Hepatocyte (in vitro differentiated cells): ENCODE measurements around the gene PPEF1. TPM values are rescaled to one million over a fixed set of nuclear protein-coding genes. Genes with fewer than 3 reads are reported as not detected.
"Not testable (repeated sequence)": the region's sequence is repeated elsewhere in the genome, so short reads cannot be mapped to it uniquely, and the experiment has no call there.

Experiments used
- DNase-seq: peaks from one replicate; pipeline ENCODE4 v3.0.0-alpha.2; 2016; ENCODE audit warnings: low spot score
- H2AFZ ChIP-seq: fragments of 200-600 bp; sonication (generic); 2 replicates; pipeline ENCODE4 v1.6.0; 2016; ENCODE audit warnings: antibody characterized with exemption, mild to moderate bottlenecking
- H3K27ac ChIP-seq: fragments of 200-600 bp; sonication (generic); 2 replicates; pipeline ENCODE4 v1.5.1; 2016; ENCODE audit warnings: mild to moderate bottlenecking
- H3K27me3 ChIP-seq: fragments of 200-600 bp; sonication (generic); 2 replicates; pipeline ENCODE4 v1.6.1; 2016
- H3K36me3 ChIP-seq: fragments of 200-600 bp; sonication (generic); replicated peaks from 2 replicates; pipeline ENCODE4 v1.5.1; 2016; ENCODE audit warnings: low read depth; ENCODE audit not compliant: insufficient read depth
- H3K4me1 ChIP-seq: fragments of 200-600 bp; sonication (generic); 2 replicates; pipeline ENCODE4 v1.5.1; 2016; ENCODE audit warnings: mild to moderate bottlenecking, moderate library complexity; ENCODE audit not compliant: insufficient read depth
- H3K4me2 ChIP-seq: fragments of 200-600 bp; sonication (generic); 2 replicates; pipeline ENCODE4 v1.6.0; 2016
- H3K4me3 ChIP-seq: fragments of 200-600 bp; sonication (generic); 2 replicates; pipeline ENCODE4 v1.5.1; 2016; ENCODE audit warnings: mild to moderate bottlenecking
- H3K79me2 ChIP-seq: fragments of 200-600 bp; sonication (generic); 2 replicates; pipeline ENCODE4 v1.6.0; 2017; ENCODE audit warnings: mild to moderate bottlenecking
- H3K9me2 ChIP-seq: fragments of 200-600 bp; sonication (generic); replicated peaks from 2 replicates; pipeline ENCODE4 v1.6.0; 2017; ENCODE audit warnings: mild to moderate bottlenecking; ENCODE audit not compliant: insufficient read depth
- H3K9me3 ChIP-seq: fragments of 200-600 bp; sonication (generic); 2 replicates; pipeline ENCODE4 v1.5.1; 2016; ENCODE audit warnings: low read depth, mild to moderate bottlenecking
- H4K20me1 ChIP-seq: fragments of 200-600 bp; sonication (generic); 2 replicates; pipeline ENCODE4 v1.6.0; 2016; ENCODE audit warnings: mild to moderate bottlenecking; ENCODE audit not compliant: insufficient read depth, poor library complexity, severe bottlenecking
- EZH2 ChIP-seq: fragments of 200-600 bp; sonication (generic); IDR thresholded peaks from 2 replicates; pipeline ENCODE4 v1.6.1; 2016; ENCODE audit warnings: antibody characterized with exemption, mild to moderate bottlenecking, borderline replicate concordance
- EZH2phosphoT487 ChIP-seq: fragments of 200-600 bp; sonication (generic); IDR thresholded peaks from one replicate; pipeline ENCODE4 v1.6.1; 2018; ENCODE audit warnings: antibody characterized with exemption, mild to moderate bottlenecking, low read depth, moderate library complexity; ENCODE audit not compliant: unreplicated experiment, severe bottlenecking
- WGBS: methylation state at CpG from one replicate; pipeline ENCODE4 v1.1.6; 2016; ENCODE audit warnings: low lambda C conversion rate; ENCODE audit errors: missing lambda C conversion rate; 5-methylcytosine and 5-hydroxymethylcytosine counted together
- polyA plus RNA-seq: library from polyadenylated mRNA; unstranded; fragments of >200 nt; fragmentation: Nextera tagmentation; extraction: Ambion mirVana; gene quantifications from 2 replicates; pipeline ENCODE4 v1.2.1, GENCODE V29; 2016
- total RNA-seq: library from RNA; depleted of rRNA; stranded (reverse); fragments of >200 nt; gene quantifications from 2 replicates; pipeline ENCODE4 v1.2.3, GENCODE V29; 2014
- TF ChIP-seq, protein P1 (sequence below): fragments of 200-600 bp; sonication (generic); IDR thresholded peaks from 2 replicates; pipeline ENCODE4 v1.5.1; 2016; ENCODE audit warnings: antibody characterized with exemption, mild to moderate bottlenecking; ENCODE audit not compliant: poor library complexity

The PPEF1 gene
- total and polyA plus RNA-seq, 2 experiments from 2014 or later = 0.22 to 3.1 TPM

DNA sequence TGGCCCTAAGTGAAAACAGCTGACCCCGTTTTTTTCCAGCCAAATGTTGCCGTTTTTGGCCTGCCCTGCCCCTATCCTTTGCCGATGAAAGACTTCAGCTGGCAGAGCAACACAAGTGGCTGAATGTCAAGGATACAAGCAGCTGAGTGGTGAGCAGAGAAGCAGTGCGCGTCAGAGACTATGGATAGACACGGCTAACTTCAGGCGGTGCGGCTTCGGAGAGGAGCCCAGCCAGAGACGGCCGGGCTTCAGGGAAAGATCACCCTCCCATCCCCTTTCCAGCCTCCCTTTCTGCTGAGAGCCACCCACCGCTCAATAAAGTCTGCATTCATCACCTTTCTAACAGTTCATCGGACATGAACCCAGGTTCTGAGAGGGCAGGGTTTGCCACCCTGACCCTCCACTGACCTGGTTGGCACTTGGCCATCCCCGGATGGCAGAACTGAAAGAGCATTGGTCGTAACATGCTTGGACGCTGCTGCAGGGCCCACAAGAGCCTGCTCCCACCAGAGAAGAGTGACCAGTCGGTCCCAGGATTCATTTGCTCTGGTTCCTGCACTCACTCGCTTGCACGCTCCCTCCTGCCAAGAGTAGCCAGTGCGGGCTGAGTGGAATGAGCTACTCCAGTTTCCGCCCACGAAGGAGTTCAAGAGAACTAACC lies 125.8 kb downstream of the PPEF1 start:
- no peak overlapping the region for H3K27ac ChIP-seq
- H3K9me2 ChIP-seq = peaks cover 2% of the 10 kb centered on the region
- no peaks in the 10 kb centered on the region for H3K9me3 ChIP-seq
- H3K27me3 ChIP-seq = no peaks in the 10 kb centered on the region
- H3K79me2 ChIP-seq = no peaks in the 10 kb centered on the region
- no peaks in the 10 kb centered on the region for H3K36me3 ChIP-seq
- H2AFZ ChIP-seq = no peak overlapping the region
- no peak for DNase-seq
- no peaks in the 10 kb centered on the region for H3K4me1 ChIP-seq
- TF ChIP-seq, protein P1, sequence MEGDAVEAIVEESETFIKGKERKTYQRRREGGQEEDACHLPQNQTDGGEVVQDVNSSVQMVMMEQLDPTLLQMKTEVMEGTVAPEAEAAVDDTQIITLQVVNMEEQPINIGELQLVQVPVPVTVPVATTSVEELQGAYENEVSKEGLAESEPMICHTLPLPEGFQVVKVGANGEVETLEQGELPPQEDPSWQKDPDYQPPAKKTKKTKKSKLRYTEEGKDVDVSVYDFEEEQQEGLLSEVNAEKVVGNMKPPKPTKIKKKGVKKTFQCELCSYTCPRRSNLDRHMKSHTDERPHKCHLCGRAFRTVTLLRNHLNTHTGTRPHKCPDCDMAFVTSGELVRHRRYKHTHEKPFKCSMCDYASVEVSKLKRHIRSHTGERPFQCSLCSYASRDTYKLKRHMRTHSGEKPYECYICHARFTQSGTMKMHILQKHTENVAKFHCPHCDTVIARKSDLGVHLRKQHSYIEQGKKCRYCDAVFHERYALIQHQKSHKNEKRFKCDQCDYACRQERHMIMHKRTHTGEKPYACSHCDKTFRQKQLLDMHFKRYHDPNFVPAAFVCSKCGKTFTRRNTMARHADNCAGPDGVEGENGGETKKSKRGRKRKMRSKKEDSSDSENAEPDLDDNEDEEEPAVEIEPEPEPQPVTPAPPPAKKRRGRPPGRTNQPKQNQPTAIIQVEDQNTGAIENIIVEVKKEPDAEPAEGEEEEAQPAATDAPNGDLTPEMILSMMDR = no peak
- no peak for TF ChIP-seq EZH2
- TF ChIP-seq EZH2phosphoT487 = no peak
- no peak overlapping the region for H3K4me3 ChIP-seq
- WGBS = 84% methylated on average over 22 of the region's 22 CpGs
- H3K4me2 ChIP-seq = no peak overlapping the region
- no peaks in the 10 kb centered on the region for H4K20me1 ChIP-seq

DNA sequence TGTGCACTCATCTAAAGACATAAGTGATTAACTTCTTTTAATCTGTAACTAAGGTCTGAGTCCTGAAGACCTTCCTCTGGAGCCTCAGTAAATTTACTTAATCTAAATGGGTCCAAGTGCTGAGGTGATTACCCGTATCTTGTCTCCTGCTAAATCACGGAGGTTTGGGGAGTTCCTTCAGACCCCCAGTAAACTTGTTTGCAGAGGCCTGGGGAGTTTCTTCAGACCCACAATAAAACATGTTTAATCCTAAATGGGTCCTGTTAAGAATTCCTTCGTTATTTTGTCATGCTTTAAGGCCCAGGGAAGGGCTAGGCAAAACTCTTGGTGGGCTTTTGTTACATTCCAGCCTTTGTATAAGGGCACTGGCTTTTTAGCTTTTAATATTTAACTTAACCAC lies 140.5 kb downstream of the PPEF1 start:
- not testable (repeated sequence) for H3K9me3 ChIP-seq, H3K4me1 ChIP-seq, H3K9me2 ChIP-seq, H3K79me2 ChIP-seq, H3K27me3 ChIP-seq, H4K20me1 ChIP-seq, H3K4me3 ChIP-seq, DNase-seq, H3K36me3 ChIP-seq
- H3K4me2 ChIP-seq = peak overlapping the region; percentile 3
- peak overlapping the region; percentile 81 for H3K27ac ChIP-seq
- 31% methylated on average over 3 of the region's 3 CpGs for WGBS
- peak overlapping the region; percentile 4 for H2AFZ ChIP-seq

DNA sequence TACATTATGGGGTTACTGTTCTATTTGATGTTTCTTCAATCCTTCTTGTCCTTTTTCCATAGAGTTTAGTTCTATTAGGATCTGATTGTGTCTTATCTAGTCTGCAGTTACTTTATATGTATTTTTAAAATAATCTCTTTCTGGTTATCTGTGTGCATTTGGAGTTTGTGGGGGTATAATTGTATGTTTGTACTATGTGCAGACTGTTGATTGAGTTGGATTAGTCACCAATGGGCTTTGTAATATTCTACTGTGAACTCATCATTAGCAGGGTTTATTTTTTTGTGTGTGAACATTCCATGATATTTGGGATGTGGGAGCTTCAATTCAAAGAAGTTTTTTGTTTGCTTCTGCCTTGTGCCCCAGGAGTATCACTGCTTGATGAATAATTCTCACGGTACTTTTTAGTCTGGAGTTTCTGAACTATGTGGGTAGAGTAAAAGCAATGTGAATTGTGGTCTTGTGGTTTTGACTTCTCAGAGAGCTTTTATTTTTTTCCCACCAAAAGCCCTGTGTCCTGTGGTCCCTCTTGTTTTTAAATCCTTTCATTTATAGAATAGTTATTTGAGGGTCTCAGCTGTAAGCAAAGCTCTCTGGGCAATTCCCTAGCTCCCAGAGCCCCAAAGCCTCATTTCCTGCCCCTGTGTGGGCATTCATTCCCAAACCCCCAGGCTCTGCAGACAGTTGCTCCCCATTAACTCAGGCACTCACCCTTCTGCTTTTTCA lies 148.6 kb downstream of the PPEF1 start:
- no peak for DNase-seq
- TF ChIP-seq EZH2 (no peak), EZH2phosphoT487 (no peak)
- TF ChIP-seq, protein P1 = no peak
- no peaks in the 10 kb centered on the region for H3K4me1 ChIP-seq
- no peaks in the 10 kb centered on the region for H3K27me3 ChIP-seq
- WGBS = 67% methylated on average over 1 of the region's 1 CpG
- no peak overlapping the region for H3K4me3 ChIP-seq
- H3K27ac ChIP-seq = peak overlapping the region; percentile 40
- H3K9me2 ChIP-seq = no peaks in the 10 kb centered on the region
- H3K36me3 ChIP-seq = no peaks in the 10 kb centered on the region
- H3K9me3 ChIP-seq = no peaks in the 10 kb centered on the region
- no peaks in the 10 kb centered on the region for H4K20me1 ChIP-seq
- H3K4me2 ChIP-seq = no peak overlapping the region
- H2AFZ ChIP-seq = no peak overlapping the region
- H3K79me2 ChIP-seq = no peaks in the 10 kb centered on the region

DNA sequence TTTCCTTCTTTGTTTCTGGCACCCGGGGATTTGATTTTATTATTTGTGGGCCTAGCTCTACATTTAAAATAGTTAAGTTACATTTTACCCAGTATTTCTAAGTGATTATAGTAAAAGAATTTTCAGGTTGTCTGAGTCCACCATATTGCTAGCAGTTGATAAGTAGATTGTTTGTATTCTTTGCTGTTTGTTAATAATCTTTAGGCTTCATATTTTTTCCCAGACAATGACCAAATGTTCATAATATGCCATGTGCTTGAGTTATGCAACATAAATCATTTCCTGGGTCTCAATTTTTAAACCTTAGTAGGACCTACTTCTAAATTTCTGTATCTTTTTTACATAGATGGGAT lies 149.2 kb downstream of the PPEF1 start:
- no peaks in the 10 kb centered on the region for H3K9me3 ChIP-seq
- DNase-seq = no peak
- H3K4me2 ChIP-seq = no peak overlapping the region
- no peaks in the 10 kb centered on the region for H3K4me1 ChIP-seq
- no peaks in the 10 kb centered on the region for H3K27me3 ChIP-seq
- H4K20me1 ChIP-seq = no peaks in the 10 kb centered on the region
- no peaks in the 10 kb centered on the region for H3K36me3 ChIP-seq
- no peak overlapping the region for H3K4me3 ChIP-seq
- no peak overlapping the region for H2AFZ ChIP-seq
- peak overlapping the region; percentile 40 for H3K27ac ChIP-seq
- WGBS = 50% methylated on average over 1 of the region's 1 CpG
- H3K9me2 ChIP-seq = no peaks in the 10 kb centered on the region
- TF ChIP-seq EZH2 (no peak), EZH2phosphoT487 (no peak)
- TF ChIP-seq, protein P1 = no peak
- no peaks in the 10 kb centered on the region for H3K79me2 ChIP-seq
